HEK293 (cell line): Measurements from ENCODE around the gene TOP3A.

Experiments used
- CTCF ChIA-PET: fragments of 350-600 bp; formaldehyde crosslinking; extraction: SDS; loops from one replicate; lab custom pipeline; 2021; ENCODE audit warnings: antibody characterized with exemption; lab: Yijun Ruan, JAX
- POLR2A ChIA-PET: fragments of 300-600 bp; formaldehyde crosslinking; extraction: SDS; loops from one replicate; lab custom pipeline; 2020; ENCODE audit warnings: antibody characterized with exemption, inconsistent platforms; lab: Yijun Ruan, JAX
- H3K27ac ChIP-seq: fragments of 200-500 bp; sonication (Bioruptor generic); 2 replicates; pipeline ENCODE4 v1.5.1; 2014; ENCODE audit warnings: low read depth, low read length, control low read depth, inconsistent platforms; ENCODE audit errors: extremely low read depth
- H3K36me3 ChIP-seq, 2 experiments: fragments of 200-500 bp in 1 of 2; sonication (Bioruptor generic) in 1 of 2; 1 replicate in 1 of 2; 2 replicates in 1 of 2; pipeline ENCODE4 v1.5.1; 2014 to 2017; ENCODE audit warnings: inconsistent platforms in 2 of 2, low read length in 2 of 2; ENCODE audit not compliant: control insufficient read depth in 2 of 2, insufficient read depth in 1 of 2
- H3K4me1 ChIP-seq: fragments of 200-500 bp; sonication (Bioruptor generic); 2 replicates; pipeline ENCODE4 v1.5.1; 2014; ENCODE audit warnings: mild to moderate bottlenecking, low read length, inconsistent platforms; ENCODE audit not compliant: control insufficient read depth, insufficient read depth
- H3K4me3 ChIP-seq: 2 replicates; pipeline ENCODE4 v1.5.1; 2011; ENCODE audit warnings: low read depth, mild to moderate bottlenecking, control low read depth, low read length, moderate library complexity
- H3K9me3 ChIP-seq: fragments of 200-500 bp; sonication (Bioruptor generic); 2 replicates; pipeline ENCODE4 v1.5.1; 2014; ENCODE audit warnings: low read depth, low read length, inconsistent platforms; ENCODE audit not compliant: control insufficient read depth, insufficient read depth
- BCL11B ChIP-seq: fragments of 450-650 bp; formaldehyde crosslinking; IDR thresholded peaks from 2 replicates; pipeline ENCODE4 v1.5.1; 2016; ENCODE audit warnings: low read depth, missing biosample characterization, missing genetic modification characterization
- EGR2 ChIP-seq: fragments of 450-650 bp; formaldehyde crosslinking; IDR thresholded peaks from 2 replicates; pipeline ENCODE4 v1.5.1; 2016; ENCODE audit warnings: low read depth, missing biosample characterization, missing genetic modification characterization
- GLI2 ChIP-seq: fragments of 450-650 bp; formaldehyde crosslinking; IDR thresholded peaks from 2 replicates; pipeline ENCODE4; 2017; ENCODE audit warnings: missing biosample characterization, missing genetic modification characterization, low read depth, borderline replicate concordance
- IKZF3 ChIP-seq: fragments of 450-650 bp; IDR thresholded peaks from 2 replicates; pipeline ENCODE4 v1.5.0; 2018; ENCODE audit warnings: missing biosample characterization, mild to moderate bottlenecking, missing genetic modification characterization, moderate library complexity
- SP2 ChIP-seq: fragments of 450-650 bp; formaldehyde crosslinking; IDR thresholded peaks from 2 replicates; pipeline ENCODE4 v1.5.1; 2016; ENCODE audit warnings: missing biosample characterization, missing genetic modification characterization
- SP3 ChIP-seq: fragments of 450-650 bp; formaldehyde crosslinking; IDR thresholded peaks from 2 replicates; pipeline ENCODE4 v1.5.1; 2016; ENCODE audit warnings: missing biosample characterization, missing genetic modification characterization
- ZBTB20 ChIP-seq: fragments of 450-650 bp; formaldehyde crosslinking; IDR thresholded peaks from 2 replicates; pipeline ENCODE4 v1.5.1; 2016; ENCODE audit warnings: missing biosample characterization, missing genetic modification characterization
- ZFHX2 ChIP-seq: fragments of 450-650 bp; formaldehyde crosslinking; conservative IDR thresholded peaks from 2 replicates; pipeline ENCODE4 v1.5.1; 2016; ENCODE audit warnings: missing biosample characterization, missing genetic modification characterization
- ZIC2 ChIP-seq: fragments of 450-650 bp; formaldehyde crosslinking; IDR thresholded peaks from 2 replicates; pipeline ENCODE4 v1.5.1; 2016; ENCODE audit warnings: missing biosample characterization, missing genetic modification characterization
- ZNF10 ChIP-seq: fragments of 450-650 bp; formaldehyde crosslinking; IDR thresholded peaks from 2 replicates; pipeline ENCODE4 v1.5.1; 2017; ENCODE audit warnings: missing biosample characterization, missing genetic modification characterization
- ZNF114 ChIP-seq: fragments of 450-650 bp; formaldehyde crosslinking; IDR thresholded peaks from 2 replicates; pipeline ENCODE4 v1.5.0; 2017; ENCODE audit warnings: missing biosample characterization, missing genetic modification characterization
- ZNF16 ChIP-seq: fragments of 450-650 bp; formaldehyde crosslinking; IDR thresholded peaks from 2 replicates; pipeline ENCODE4 v1.5.1; 2016; ENCODE audit warnings: low read depth, missing biosample characterization, missing genetic modification characterization
- ZNF23 ChIP-seq: fragments of 450-650 bp; formaldehyde crosslinking; IDR thresholded peaks from 2 replicates; pipeline ENCODE4 v1.5.1; 2016; ENCODE audit warnings: missing biosample characterization, missing genetic modification characterization, borderline replicate concordance
- ZNF292 ChIP-seq: fragments of 450-650 bp; formaldehyde crosslinking; IDR thresholded peaks from 2 replicates; pipeline ENCODE4 v1.5.1; 2016; ENCODE audit warnings: low read depth, missing biosample characterization, missing genetic modification characterization, borderline replicate concordance
- ZNF335 ChIP-seq: fragments of 450-650 bp; formaldehyde crosslinking; conservative IDR thresholded peaks from 2 replicates; pipeline ENCODE4 v1.5.1; 2016; ENCODE audit warnings: missing biosample characterization, missing genetic modification characterization
- ZNF350 ChIP-seq: fragments of 450-650 bp; formaldehyde crosslinking; IDR thresholded peaks from 2 replicates; pipeline ENCODE4 v1.5.0; 2017; ENCODE audit warnings: missing biosample characterization, mild to moderate bottlenecking, missing genetic modification characterization
- ZNF416 ChIP-seq: fragments of 450-650 bp; formaldehyde crosslinking; IDR thresholded peaks from 2 replicates; pipeline ENCODE4 v1.5.1; 2016; ENCODE audit warnings: missing biosample characterization, missing genetic modification characterization
- ZNF488 ChIP-seq: fragments of 450-650 bp; formaldehyde crosslinking; IDR thresholded peaks from 2 replicates; pipeline ENCODE4 v1.5.1; 2016; ENCODE audit warnings: missing biosample characterization, missing genetic modification characterization
- ZNF610 ChIP-seq: fragments of 450-650 bp; formaldehyde crosslinking; IDR thresholded peaks from 2 replicates; pipeline ENCODE4 v1.5.1; 2016; ENCODE audit warnings: missing biosample characterization, missing genetic modification characterization, borderline replicate concordance
- ZNF670 ChIP-seq: fragments of 450-650 bp; formaldehyde crosslinking; IDR thresholded peaks from 2 replicates; pipeline ENCODE4 v1.5.1; 2016; ENCODE audit warnings: missing biosample characterization, missing genetic modification characterization, low read depth
- TF ChIP-seq, protein P1 (sequence below): fragments of 450-650 bp; formaldehyde crosslinking; IDR thresholded peaks from 2 replicates; pipeline ENCODE4 v1.5.1; 2016; ENCODE audit warnings: missing biosample characterization, missing genetic modification characterization
- TF ChIP-seq, protein P2 (sequence below): fragments of 450-650 bp; formaldehyde crosslinking; IDR thresholded peaks from 2 replicates; pipeline ENCODE4 v1.5.1; 2017; ENCODE audit warnings: missing biosample characterization, mild to moderate bottlenecking, missing genetic modification characterization, moderate library complexity
- TF ChIP-seq, protein P3 (sequence below): fragments of 450-650 bp; formaldehyde crosslinking; IDR thresholded peaks from 2 replicates; pipeline ENCODE4 v1.5.1; 2016; ENCODE audit warnings: missing biosample characterization, missing genetic modification characterization

TOP3A gene

GRCh38 chr17:18267927-18268711 lies 46.7 kb downstream of the TOP3A start:
- Histone ChIP-seq H3K4me3 (no peak overlapping the region), H3K4me1 (peaks cover 6% of the 10 kb centered on the region; the same call in 1 of the 2 replicates), H3K27ac (peak overlapping the region; percentile 49), H3K9me3 (no peaks in the 10 kb centered on the region), H3K36me3 (peaks cover 14 to 57% of the 10 kb centered on the region in 2 experiments)
- CTCF ChIA-PET = interaction anchor here (0.5 to 0.9 kb wide), 3 partner anchors 10 to 69 kb away, joined by 3 read pairs; no protein-coding TSS in a partner anchor
- TF ChIP-seq ZNF23 = no peak
- no peak for TF ChIP-seq ZNF16 (tag by site-specific recombination)
- peak; percentile 73 for TF ChIP-seq ZFHX2
- no peak for TF ChIP-seq ZNF670 (tag by site-specific recombination)
- TF ChIP-seq EGR2 (tag by site-specific recombination) = peak; percentile 51
- peak; percentile 79 for TF ChIP-seq ZBTB20
- no peak for TF ChIP-seq ZNF292 (tag by site-specific recombination)
- no peak for TF ChIP-seq BCL11B
- peak; percentile 26; the same call in 1 of the 2 replicates for TF ChIP-seq SP3 (tag by site-specific recombination)
- no peak for TF ChIP-seq ZNF488 (tag by site-specific recombination)
- TF ChIP-seq, protein P1, sequence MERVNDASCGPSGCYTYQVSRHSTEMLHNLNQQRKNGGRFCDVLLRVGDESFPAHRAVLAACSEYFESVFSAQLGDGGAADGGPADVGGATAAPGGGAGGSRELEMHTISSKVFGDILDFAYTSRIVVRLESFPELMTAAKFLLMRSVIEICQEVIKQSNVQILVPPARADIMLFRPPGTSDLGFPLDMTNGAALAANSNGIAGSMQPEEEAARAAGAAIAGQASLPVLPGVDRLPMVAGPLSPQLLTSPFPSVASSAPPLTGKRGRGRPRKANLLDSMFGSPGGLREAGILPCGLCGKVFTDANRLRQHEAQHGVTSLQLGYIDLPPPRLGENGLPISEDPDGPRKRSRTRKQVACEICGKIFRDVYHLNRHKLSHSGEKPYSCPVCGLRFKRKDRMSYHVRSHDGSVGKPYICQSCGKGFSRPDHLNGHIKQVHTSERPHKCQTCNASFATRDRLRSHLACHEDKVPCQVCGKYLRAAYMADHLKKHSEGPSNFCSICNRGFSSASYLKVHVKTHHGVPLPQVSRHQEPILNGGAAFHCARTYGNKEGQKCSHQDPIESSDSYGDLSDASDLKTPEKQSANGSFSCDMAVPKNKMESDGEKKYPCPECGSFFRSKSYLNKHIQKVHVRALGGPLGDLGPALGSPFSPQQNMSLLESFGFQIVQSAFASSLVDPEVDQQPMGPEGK (tag by site-specific recombination) = peak; percentile 50; the same call in 1 of the 2 replicates
- no peak for TF ChIP-seq ZNF10
- TF ChIP-seq, protein P2, sequence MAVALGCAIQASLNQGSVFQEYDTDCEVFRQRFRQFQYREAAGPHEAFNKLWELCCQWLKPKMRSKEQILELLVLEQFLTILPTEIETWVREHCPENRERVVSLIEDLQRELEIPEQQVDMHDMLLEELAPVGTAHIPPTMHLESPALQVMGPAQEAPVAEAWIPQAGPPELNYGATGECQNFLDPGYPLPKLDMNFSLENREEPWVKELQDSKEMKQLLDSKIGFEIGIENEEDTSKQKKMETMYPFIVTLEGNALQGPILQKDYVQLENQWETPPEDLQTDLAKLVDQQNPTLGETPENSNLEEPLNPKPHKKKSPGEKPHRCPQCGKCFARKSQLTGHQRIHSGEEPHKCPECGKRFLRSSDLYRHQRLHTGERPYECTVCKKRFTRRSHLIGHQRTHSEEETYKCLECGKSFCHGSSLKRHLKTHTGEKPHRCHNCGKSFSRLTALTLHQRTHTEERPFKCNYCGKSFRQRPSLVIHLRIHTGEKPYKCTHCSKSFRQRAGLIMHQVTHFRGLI (tag by site-specific recombination) = peak; percentile 44; the same call in 1 of the 2 replicates
- peak; percentile 62 for TF ChIP-seq ZNF335
- TF ChIP-seq SP2 (tag by site-specific recombination) = peak; percentile 44
- TF ChIP-seq IKZF3 (tag by site-specific recombination) = peak; percentile 44; the same call in 1 of the 2 replicates
- POLR2A ChIA-PET = interaction anchor here (0.6 to 4.7 kb wide), 6 partner anchors 8 to 110 kb away, joined by 3 to 24 read pairs (median 3); partner anchors contain the start of genes FLII, MIEF2 and TOP3A

- no peaks in the 10 kb centered on the region for H3K9me3 ChIP-seq
- H3K4me1 ChIP-seq = peaks cover 6% of the 10 kb centered on the region; the same call in 1 of the 2 replicates
- no peak overlapping the region for H3K27ac ChIP-seq
- POLR2A ChIA-PET = interaction anchor here (1.1 to 2.1 kb wide), 2 partner anchors 18 to 20 kb away, joined by 3 to 5 read pairs; no protein-coding TSS in a partner anchor
- CTCF ChIA-PET = interaction anchor here (0.5 to 1.2 kb wide), 3 partner anchors 10 to 68 kb away, joined by 3 read pairs; partner anchors contain the start of genes SMCR8 and TOP3A
- no peak overlapping the region for H3K4me3 ChIP-seq
- TF ChIP-seq ZNF610 (tag by site-specific recombination) (no peak), ZIC2 (tag by site-specific recombination) (peak; percentile 27; the same call in 1 of the 2 replicates), ZNF114 (tag by site-specific recombination) (no peak), GLI2 (tag by site-specific recombination) (no peak), ZNF350 (tag by site-specific recombination) (no peak), ZNF416 (tag by site-specific recombination) (no peak)
- TF ChIP-seq, protein P3, sequence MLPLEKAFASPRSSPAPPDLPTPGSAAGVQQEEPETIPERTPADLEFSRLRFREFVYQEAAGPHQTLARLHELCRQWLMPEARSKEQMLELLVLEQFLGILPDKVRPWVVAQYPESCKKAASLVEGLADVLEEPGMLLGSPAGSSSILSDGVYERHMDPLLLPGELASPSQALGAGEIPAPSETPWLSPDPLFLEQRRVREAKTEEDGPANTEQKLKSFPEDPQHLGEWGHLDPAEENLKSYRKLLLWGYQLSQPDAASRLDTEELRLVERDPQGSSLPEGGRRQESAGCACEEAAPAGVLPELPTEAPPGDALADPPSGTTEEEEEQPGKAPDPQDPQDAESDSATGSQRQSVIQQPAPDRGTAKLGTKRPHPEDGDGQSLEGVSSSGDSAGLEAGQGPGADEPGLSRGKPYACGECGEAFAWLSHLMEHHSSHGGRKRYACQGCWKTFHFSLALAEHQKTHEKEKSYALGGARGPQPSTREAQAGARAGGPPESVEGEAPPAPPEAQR = no peak
- TF ChIP-seq, all 188 proteins: peak for 1
- peaks cover 11 to 59% of the 10 kb centered on the region in 2 experiments; a peak in 2 of 3 replicates for H3K36me3 ChIP-seq
Observed at GRCh38 chr17:18267366-18267765, 47.4 kb downstream of the TOP3A start.
